Osteocyte (in vitro differentiated cells): ENCODE results near the gene ABCB9. TPM values are rescaled to one million over a fixed set of nuclear protein-coding genes. Genes with fewer than 3 reads are reported as not detected.

ENCODE experiments used
- DNase-seq: peaks from one replicate; pipeline ENCODE4 v3.0.0; 2021; ENCODE audit warnings: mixed read lengths; ENCODE audit not compliant: unreplicated experiment; ENCODE audit errors: extremely low spot score
- H3K27ac Mint-ChIP-seq: one replicate; pipeline ENCODE4 v1.8.0; 2021; ENCODE audit warnings: mild to moderate bottlenecking, mixed read lengths; ENCODE audit not compliant: unreplicated experiment
- H3K27me3 Mint-ChIP-seq: one replicate; pipeline ENCODE4 v1.8.0; 2021; ENCODE audit warnings: mixed read lengths; ENCODE audit not compliant: unreplicated experiment
- H3K36me3 Mint-ChIP-seq: one replicate; pipeline ENCODE4 v1.8.0; 2021; ENCODE audit warnings: mixed read lengths; ENCODE audit not compliant: unreplicated experiment
- H3K4me1 Mint-ChIP-seq: one replicate; pipeline ENCODE4 v1.8.0; 2021; ENCODE audit warnings: mixed read lengths; ENCODE audit not compliant: unreplicated experiment
- H3K4me3 Mint-ChIP-seq: one replicate; pipeline ENCODE4 v1.8.0; 2021; ENCODE audit warnings: mild to moderate bottlenecking, moderate library complexity, mixed read lengths; ENCODE audit not compliant: unreplicated experiment
- H3K9me3 Mint-ChIP-seq: one replicate; pipeline ENCODE4 v1.8.0; 2021; ENCODE audit warnings: mixed read lengths; ENCODE audit not compliant: unreplicated experiment
- CTCF ChIP-seq: fragments of 200-600 bp; sonication (generic); IDR thresholded peaks from 2 replicates; pipeline ENCODE4 v1.5.0; 2021; ENCODE audit warnings: antibody characterized with exemption, mild to moderate bottlenecking, moderate library complexity
- microRNA-seq: library from miRNA; unstranded; fragments of <30 nt; microRNA quantifications from one replicate; pipeline ENCODE4 v1.1.0, GENCODE V29; 2020; ENCODE audit not compliant: unreplicated experiment
- total RNA-seq: library from RNA; stranded (reverse); gene quantifications from 2 replicates; pipeline ENCODE4 v1.2.1, GENCODE V29; 2021

ABCB9 gene
- total RNA-seq, 1 donor from 2014 or later, result 13.4 TPM

GRCh38 chr12:122882908-122883558 is 83.2 kb downstream of the ABCB9 start:
- Mint-ChIP-seq H3K27me3 (no peaks in the 10 kb centered on the region), H3K27ac (no peak overlapping the region), H3K4me1 (peaks cover 57% of the 10 kb centered on the region), H3K9me3 (no peaks in the 10 kb centered on the region), H3K36me3 (peaks cover 3% of the 10 kb centered on the region), H3K4me3 (no peak overlapping the region)
- no peak for DNase-seq
- no peak for TF ChIP-seq CTCF

GRCh38 chr12:122880668-122881067 is 85.6 kb downstream of the ABCB9 start:
- TF ChIP-seq CTCF, result peak; percentile 53
- no peaks in the 10 kb centered on the region for H3K27me3 Mint-ChIP-seq
- peaks cover 57% of the 10 kb centered on the region for H3K4me1 Mint-ChIP-seq
- no peak for DNase-seq
- peak overlapping the region; percentile 32 for H3K27ac Mint-ChIP-seq
- H3K9me3 Mint-ChIP-seq, result no peaks in the 10 kb centered on the region
- no peak overlapping the region for H3K4me3 Mint-ChIP-seq
- H3K36me3 Mint-ChIP-seq, result peaks cover 3% of the 10 kb centered on the region

GRCh38 chr12:122880155-122880667 is 86.1 kb downstream of the ABCB9 start:
- Mint-ChIP-seq H3K9me3 (no peaks in the 10 kb centered on the region), H3K4me1 (peaks cover 61% of the 10 kb centered on the region), H3K27me3 (no peaks in the 10 kb centered on the region), H3K27ac (peak overlapping the region; percentile 43), H3K36me3 (peaks cover 3% of the 10 kb centered on the region), H3K4me3 (no peak overlapping the region)
- no peak for TF ChIP-seq CTCF
- no peak for DNase-seq

Small RNA genes lying within 50 kb of the gene (microRNA-seq; reads per million reads assigned to microRNA genes)
- gene MIR4304, result not detected

Other genes starting within 250 kb of the ABCB9 start
- not detected in 2 replicates for gene HCAR3, start 249.7 kb downstream of the ABCB9 start, total RNA-seq
- 0.21 and 0.37 TPM in 2 replicates for gene HCAR1, start 235.6 kb downstream of the ABCB9 start, total RNA-seq
- 50.2 and 51.9 TPM in 2 replicates for gene DENR, start 213.6 kb downstream of the ABCB9 start, total RNA-seq
- gene CCDC62, start 191.9 kb downstream of the ABCB9 start, total RNA-seq, result 0.27 and 0.34 TPM in 2 replicates
- gene HIP1R, start 131.0 kb downstream of the ABCB9 start, total RNA-seq, result 26.0 and 31.3 TPM in 2 replicates
- gene VPS37B, start 70.3 kb downstream of the ABCB9 start, total RNA-seq, result 27.5 and 29.9 TPM in 2 replicates
- gene OGFOD2, start 8.8 kb upstream of the ABCB9 start, total RNA-seq, result 16.7 and 20.2 TPM in 2 replicates
- 166 and 171 TPM in 2 replicates for gene ARL6IP4, start 14.2 kb upstream of the ABCB9 start, total RNA-seq
- gene PITPNM2, start 184.6 kb upstream of the ABCB9 start, total RNA-seq, result 10.1 and 11.0 TPM in 2 replicates